Measurements from ENCODE around the gene SYDE1.
"Not testable (repeated sequence)": the region's sequence is repeated elsewhere in the genome, so short reads cannot be mapped to it uniquely, and the experiment has no call there.

SYDE1 gene

GRCh38 chr19:15107061-15108010 lies at the start of gene SYDE1:
Gene SYDE1 (plus strand): TSS chr19:15107401. CDS start chr19:15107434, 33 bp downstream.
- H3K4me1 Mint-ChIP-seq = peaks cover 16% of the 10 kb centered on the region
- peak within 1 kb of the TSS; percentile 90 for H3K27ac Mint-ChIP-seq
- H3K27me3 Mint-ChIP-seq (ENCODE audit: low read depth, poor library complexity) = peaks cover 6% of the 10 kb centered on the region
- TF ChIP-seq CTCF (IDR thresholded peaks at IDR 0.05) = no peak
- H3K4me3 Mint-ChIP-seq = peak within 1 kb of the TSS; percentile 86
- peaks cover 32% of the 10 kb centered on the region for H3K9me3 Mint-ChIP-seq
- peaks cover 10% of the 10 kb centered on the region for H3K36me3 Mint-ChIP-seq (ENCODE audit: low read depth)
- DNase-seq = peak; percentile 62

GRCh38 chr19:15062036-15062435 lies 45.2 kb upstream of the SYDE1 start:
- no peak for TF ChIP-seq CTCF (IDR thresholded peaks at IDR 0.05)
- Mint-ChIP-seq H3K36me3 (ENCODE audit: low read depth) (no peaks in the 10 kb centered on the region), H3K4me1 (no peaks in the 10 kb centered on the region), H3K9me3 (peaks cover 63% of the 10 kb centered on the region), H3K27ac (no peak overlapping the region), H3K27me3 (ENCODE audit: low read depth, poor library complexity) (no peaks in the 10 kb centered on the region), H3K4me3 (no peak overlapping the region)
- no peak for DNase-seq

GRCh38 chr19:15070386-15070785 lies 36.8 kb upstream of the SYDE1 start:
- DNase-seq; H3K4me1 Mint-ChIP-seq; H3K27ac Mint-ChIP-seq; H3K36me3 Mint-ChIP-seq (ENCODE audit: low read depth); H3K4me3 Mint-ChIP-seq: not testable (repeated sequence)
- Mint-ChIP-seq H3K9me3 (peaks cover 37% of the 10 kb centered on the region), H3K27me3 (ENCODE audit: low read depth, poor library complexity) (peaks cover 12% of the 10 kb centered on the region)

DNA sequence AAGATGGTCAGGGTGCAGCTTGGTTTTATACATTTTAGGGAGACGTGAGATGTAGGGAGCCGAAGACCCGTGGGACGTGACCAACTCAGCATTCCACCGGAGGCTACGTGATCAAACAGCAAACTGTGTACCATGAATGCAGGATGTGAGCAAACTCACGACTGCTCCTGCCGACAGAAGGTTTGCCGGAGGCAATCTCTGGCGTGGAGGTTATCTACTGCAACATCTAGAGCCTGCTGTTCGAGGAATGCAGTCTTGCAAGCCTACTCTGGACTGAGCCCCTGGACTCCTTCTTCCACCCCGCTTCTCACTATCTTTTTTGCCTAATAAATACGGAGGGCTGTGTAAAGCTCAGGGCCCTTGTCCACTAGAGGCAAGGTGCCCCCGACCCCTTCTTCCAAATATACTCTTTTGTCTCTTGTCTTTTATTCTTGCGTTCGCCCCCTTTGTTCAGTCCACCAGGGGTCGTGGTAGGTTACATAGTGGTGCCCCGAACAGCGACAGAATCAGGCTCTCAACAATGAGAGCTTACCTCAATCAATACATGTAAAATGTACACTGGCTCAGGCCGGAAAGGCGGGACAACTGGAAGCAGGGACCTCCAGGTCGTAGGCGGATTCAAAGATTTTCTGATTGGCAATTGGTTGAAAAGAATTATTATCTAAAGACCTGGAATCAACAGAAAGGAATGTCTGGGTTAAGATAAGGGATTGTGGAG lies 34.1 kb upstream of the SYDE1 start:
- H3K4me3 Mint-ChIP-seq = no peak overlapping the region
- TF ChIP-seq CTCF (IDR thresholded peaks at IDR 0.05) = no peak
- H3K27me3 Mint-ChIP-seq (ENCODE audit: low read depth, poor library complexity) = peaks cover 12% of the 10 kb centered on the region
- H3K36me3 Mint-ChIP-seq (ENCODE audit: low read depth) = no peaks in the 10 kb centered on the region
- no peak for DNase-seq
- H3K9me3 Mint-ChIP-seq = peaks cover 29% of the 10 kb centered on the region
- no peak overlapping the region for H3K27ac Mint-ChIP-seq
- H3K4me1 Mint-ChIP-seq = no peaks in the 10 kb centered on the region

GRCh38 chr19:15074371-15074770 lies 32.8 kb upstream of the SYDE1 start:
- peaks cover 12% of the 10 kb centered on the region for H3K27me3 Mint-ChIP-seq (ENCODE audit: low read depth, poor library complexity)
- H3K27ac Mint-ChIP-seq = peak overlapping the region; percentile 51
- H3K4me3 Mint-ChIP-seq = no peak overlapping the region
- no peaks in the 10 kb centered on the region for H3K36me3 Mint-ChIP-seq (ENCODE audit: low read depth)
- TF ChIP-seq CTCF (IDR thresholded peaks at IDR 0.05) = no peak
- H3K9me3 Mint-ChIP-seq = peaks cover 27% of the 10 kb centered on the region
- DNase-seq = no peak
- H3K4me1 Mint-ChIP-seq = no peaks in the 10 kb centered on the region

DNA sequence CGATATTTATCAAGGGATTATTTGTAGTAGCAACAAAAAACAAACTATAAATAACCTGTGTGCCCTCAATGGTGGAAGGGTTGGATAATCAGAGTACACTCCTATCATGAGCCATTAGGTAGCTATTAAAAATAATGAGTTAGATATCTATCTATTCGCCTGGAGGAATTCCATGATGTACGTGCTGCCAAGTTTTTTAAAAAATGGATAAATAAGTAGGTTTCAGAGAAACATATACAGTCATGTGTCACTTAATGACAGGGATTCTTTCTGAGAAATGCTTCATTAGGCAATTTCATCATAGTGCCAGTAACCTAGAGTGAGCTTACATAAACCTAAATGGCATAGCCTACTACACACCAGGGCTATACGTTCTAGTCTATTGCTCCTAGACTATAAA lies 31.4 kb upstream of the SYDE1 start:
- H3K4me3 Mint-ChIP-seq = no peak overlapping the region
- H3K9me3 Mint-ChIP-seq = peaks cover 17% of the 10 kb centered on the region
- no peaks in the 10 kb centered on the region for H3K4me1 Mint-ChIP-seq
- DNase-seq = no peak
- H3K27ac Mint-ChIP-seq = no peak overlapping the region
- peaks cover 11% of the 10 kb centered on the region for H3K27me3 Mint-ChIP-seq (ENCODE audit: low read depth, poor library complexity)
- no peak for TF ChIP-seq CTCF (IDR thresholded peaks at IDR 0.05)
- no peaks in the 10 kb centered on the region for H3K36me3 Mint-ChIP-seq (ENCODE audit: low read depth)

- H3K36me3 Mint-ChIP-seq (ENCODE audit: low read depth); H3K27ac Mint-ChIP-seq; H3K4me3 Mint-ChIP-seq; DNase-seq; H3K27me3 Mint-ChIP-seq (ENCODE audit: low read depth, poor library complexity); H3K4me1 Mint-ChIP-seq; H3K9me3 Mint-ChIP-seq: not testable (repeated sequence)
Measured at GRCh38 chr19:15080002-15080401, 27.2 kb upstream of the SYDE1 start.

All from nephron progenitor cell (in vitro differentiated cells).